ENCODE results near the gene FAM98C. TPM values are rescaled to one million over a fixed set of nuclear protein-coding genes. Genes with fewer than 3 reads are reported as not detected.

The FAM98C gene
- polyA plus RNA-seq, 1 of the 3 experiments (the other 2 are of a cell fraction), result 26.7 TPM

GRCh38 chr19:38417146-38417543, 14.3 kb downstream of the FAM98C start:
- Histone ChIP-seq H3K9me2 (no peaks in the 10 kb centered on the region), H3K4me1 (ENCODE audit: control insufficient read depth in 1 of 2, insufficient read depth in 2 of 2, low read depth in 1 of 2, low read length in 1 of 2) (no peaks in the 10 kb centered on the region), H4K20me1 (ENCODE audit: insufficient read depth) (no peaks in the 10 kb centered on the region), H3K27me3 (ENCODE audit: insufficient read depth) (no peaks in the 10 kb centered on the region), H3K27ac (ENCODE audit: low read depth in 2 of 2, low read length in 1 of 2) (no peak overlapping the region), H3K36me3 (replicated peaks in 1 of 2; ENCODE audit: control insufficient read depth in 1 of 2, insufficient read depth in 2 of 2, low read length in 1 of 2) (no peaks in the 10 kb centered on the region), H2AFZ (ENCODE audit: low read depth) (no peak overlapping the region), H3K9ac (no peak overlapping the region), H3F3A (replicated peaks; ENCODE audit: insufficient read depth) (no peaks in the 10 kb centered on the region), H3K4me3 (ENCODE audit: low read depth in 2 of 2, low read length in 1 of 2) (no peak overlapping the region), H3K9me3 (no peaks in the 10 kb centered on the region), H3K4me2 (no peak overlapping the region), H3K79me2 (ENCODE audit: insufficient read depth) (no peaks in the 10 kb centered on the region)
- TF ChIP-seq MEF2A (IDR thresholded peaks at IDR 0.05; ENCODE audit: borderline replicate concordance, low read depth) (no peak), ELF1 (IDR thresholded peaks at IDR 0.05) (no peak)
- no peak for DNase-seq
- WGBS (ENCODE audit: low lambda C conversion rate), result 80% methylated on average over 8 of the region's 8 CpGs
- ChIA-PET POLR2A (no interaction called here), CTCF (interaction anchor here (1.1 kb wide), 1 partner anchor 14 kb away, joined by 3 read pairs; the partner anchor contains the start of gene FAM98C)

GRCh38 chr19:38417544-38418506, 14.9 kb downstream of the FAM98C start:
- WGBS (ENCODE audit: low lambda C conversion rate), result 45% methylated on average over 40 of the region's 49 CpGs
- no peaks in the 10 kb centered on the region for H3K79me2 ChIP-seq (ENCODE audit: insufficient read depth)
- no peak overlapping the region for H2AFZ ChIP-seq (ENCODE audit: low read depth)
- no peak overlapping the region for H3K9ac ChIP-seq
- H3K36me3 ChIP-seq (replicated peaks in 1 of 2; ENCODE audit: control insufficient read depth in 1 of 2, insufficient read depth in 2 of 2, low read length in 1 of 2), result no peaks in the 10 kb centered on the region
- POLR2A ChIA-PET, result no interaction called here
- H3K9me2 ChIP-seq, result no peaks in the 10 kb centered on the region
- H3K4me3 ChIP-seq (ENCODE audit: low read depth in 2 of 2, low read length in 1 of 2), result no peak overlapping the region
- no peak for TF ChIP-seq GABPA (IDR thresholded peaks at IDR 0.05; ENCODE audit: low read depth)
- no peak for TF ChIP-seq MEF2A (IDR thresholded peaks at IDR 0.05; ENCODE audit: borderline replicate concordance, low read depth)
- TF ChIP-seq TEAD4 (IDR thresholded peaks at IDR 0.05; ENCODE audit: borderline replicate concordance, insufficient read depth), result no peak
- TF ChIP-seq NRF1 (IDR thresholded peaks at IDR 0.05; ENCODE audit: low read depth, low read length), result no peak
- no peak for TF ChIP-seq RFX5 (IDR thresholded peaks at IDR 0.05; ENCODE audit: low read length)
- TF ChIP-seq PBX3 (IDR thresholded peaks at IDR 0.05), result no peak
- no peak for TF ChIP-seq SIN3A (IDR thresholded peaks at IDR 0.05; ENCODE audit: borderline replicate concordance, low read depth, low read length)
- no peak for TF ChIP-seq RXRA (IDR thresholded peaks at IDR 0.05; ENCODE audit: borderline replicate concordance, low read depth)
- TF ChIP-seq FOXJ3 (CRISPR knock-in tag; IDR thresholded peaks at IDR 0.05), result no peak
- TF ChIP-seq ZBTB33 (IDR thresholded peaks at IDR 0.05; ENCODE audit: borderline replicate concordance, low read depth), result no peak
- no peak for TF ChIP-seq TCF12 (IDR thresholded peaks at IDR 0.05)
- TF ChIP-seq TAF1 (IDR thresholded peaks at IDR 0.05; ENCODE audit: borderline replicate concordance, low read depth, low read length), result no peak
- no peak for TF ChIP-seq POLR2AphosphoS5 (IDR thresholded peaks at IDR 0.05; ENCODE audit: low read depth, low read length)
- TF ChIP-seq SMC3 (IDR thresholded peaks at IDR 0.05; ENCODE audit: low read depth, low read length), result no peak
- TF ChIP-seq ELF1 (IDR thresholded peaks at IDR 0.05), result no peak
- no peak for TF ChIP-seq GATA2 (CRISPR knock-in tag; IDR thresholded peaks at IDR 0.05)
- TF ChIP-seq RCOR1 (IDR thresholded peaks at IDR 0.05; ENCODE audit: low read length), result no peak
- no peaks in the 10 kb centered on the region for H3K27me3 ChIP-seq (ENCODE audit: insufficient read depth)
- no peaks in the 10 kb centered on the region for H3K9me3 ChIP-seq
- no peaks in the 10 kb centered on the region for H3F3A ChIP-seq (replicated peaks; ENCODE audit: insufficient read depth)
- CTCF ChIA-PET, result interaction anchor here (1.1 kb wide), 1 partner anchor 15 kb away, joined by 3 read pairs; the partner anchor contains the start of gene FAM98C
- H4K20me1 ChIP-seq (ENCODE audit: insufficient read depth), result no peaks in the 10 kb centered on the region
- H3K27ac ChIP-seq (ENCODE audit: low read depth in 2 of 2, low read length in 1 of 2), result no peak overlapping the region
- DNase-seq, result no peak
- no peaks in the 10 kb centered on the region for H3K4me1 ChIP-seq (ENCODE audit: control insufficient read depth in 1 of 2, insufficient read depth in 2 of 2, low read depth in 1 of 2, low read length in 1 of 2)
- no peak overlapping the region for H3K4me2 ChIP-seq
